ENCODE data around the gene OR2AK2. TPM values are rescaled to one million over a fixed set of nuclear protein-coding genes. Genes with fewer than 3 reads are reported as not detected.

Gene OR2AK2
- total and polyA plus RNA-seq, 2 donors (not counting 3 experiments of a cell fraction or from before 2014, with no cell fraction given), result not detected

DNA sequence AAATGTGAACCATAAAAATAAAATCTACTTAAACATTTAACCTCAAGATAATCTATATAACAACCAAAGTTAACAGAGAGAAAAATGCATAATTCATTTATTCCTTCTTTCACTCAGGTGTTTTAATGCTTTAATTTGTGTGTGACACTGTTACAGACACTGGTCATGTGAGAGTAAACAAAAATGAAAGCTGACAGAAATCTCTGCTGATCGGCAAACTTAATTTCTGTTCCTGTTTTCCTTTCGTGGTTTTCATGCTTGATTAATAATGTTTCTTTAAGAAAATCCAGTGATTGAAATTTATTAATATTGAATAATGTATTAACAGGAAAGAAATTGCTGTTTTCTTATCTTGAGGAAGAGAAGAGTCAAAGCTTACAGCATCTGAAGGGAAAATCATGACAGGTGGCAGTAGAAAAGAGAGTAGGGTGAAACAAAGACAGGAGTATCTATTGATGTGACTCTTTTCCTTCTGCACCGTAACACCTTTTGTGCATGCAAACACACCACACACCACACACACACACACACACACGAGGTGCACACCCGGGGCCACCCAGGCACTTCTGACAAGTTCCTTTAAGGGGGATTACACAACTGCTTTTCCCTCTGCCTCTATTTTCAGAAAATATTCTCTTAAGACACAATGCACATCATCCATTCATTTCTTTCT is 1.6 kb downstream of the OR2AK2 start:
- POLR2A ChIA-PET, result no interaction called here
- Histone ChIP-seq H3K9me3 (replicated peaks; ENCODE audit: control insufficient read depth, insufficient read depth, low read length) (peaks cover 4% of the 10 kb centered on the region), H3K36me3 (ENCODE audit: control insufficient read depth in 2 of 2, extremely low read depth in 1 of 2, insufficient read depth in 2 of 2, low read length in 2 of 2) (no peaks in the 10 kb centered on the region), H3K4me2 (ENCODE audit: insufficient read depth, low read length) (no peak overlapping the region), H3K79me2 (ENCODE audit: control insufficient read depth, insufficient read depth, low read length) (no peaks in the 10 kb centered on the region), H2AFZ (ENCODE audit: low read depth, low read length) (no peak overlapping the region), H3K27ac (ENCODE audit: insufficient read depth, low read depth, low read length) (no peak overlapping the region), H3K4me3 (replicated peaks in 1 of 3; ENCODE audit: insufficient read depth in 1 of 3, low read depth in 1 of 3, low read length in 3 of 3) (no peak overlapping the region), H3K27me3 (ENCODE audit: control insufficient read depth in 2 of 2, insufficient read depth in 2 of 2, low read length in 2 of 2) (no peaks in the 10 kb centered on the region), H3K9me1 (replicated peaks; ENCODE audit: control insufficient read depth, extremely low read depth, insufficient read depth, low read length) (no peaks in the 10 kb centered on the region), H3K4me1 (ENCODE audit: control insufficient read depth, extremely low read depth, insufficient read depth, low read length) (no peaks in the 10 kb centered on the region), H4K20me1 (replicated peaks; ENCODE audit: control insufficient read depth, extremely low read depth, insufficient read depth, low read length) (no peaks in the 10 kb centered on the region), H3K9ac (replicated peaks; ENCODE audit: extremely low read depth, insufficient read depth, low read length) (no peak overlapping the region)
- DNase-seq (ENCODE audit: low read depth, low spot score) (no peak), FAIRE-seq (no peak)
- BruUV-seq (replicated peaks), result no TSS peak
- TF ChIP-seq MAX (IDR thresholded peaks at IDR 0.05; ENCODE audit: insufficient read depth, insufficient read length), result no peak
- no peak for TF ChIP-seq FOS (IDR thresholded peaks at IDR 0.05; ENCODE audit: borderline replicate concordance, insufficient read depth, low read length)
- no peak for TF ChIP-seq POLR2A (IDR thresholded peaks at IDR 0.05; ENCODE audit: low read depth, low read length)
- no peak for TF ChIP-seq MYC (IDR thresholded peaks at IDR 0.05; ENCODE audit: low read depth, low read length)
- TF ChIP-seq EZH2 (IDR thresholded peaks at IDR 0.05; ENCODE audit: borderline replicate concordance, low read depth, low read length, severe bottlenecking), result no peak
- no peak for TF ChIP-seq POLR2AphosphoS5 (IDR thresholded peaks at IDR 0.05; ENCODE audit: insufficient read depth, low read depth, low read length)
- no peak for TF ChIP-seq JUN (IDR thresholded peaks at IDR 0.05; ENCODE audit: borderline replicate concordance, insufficient read depth, insufficient read length, low read depth)
- TF ChIP-seq, protein P1, sequence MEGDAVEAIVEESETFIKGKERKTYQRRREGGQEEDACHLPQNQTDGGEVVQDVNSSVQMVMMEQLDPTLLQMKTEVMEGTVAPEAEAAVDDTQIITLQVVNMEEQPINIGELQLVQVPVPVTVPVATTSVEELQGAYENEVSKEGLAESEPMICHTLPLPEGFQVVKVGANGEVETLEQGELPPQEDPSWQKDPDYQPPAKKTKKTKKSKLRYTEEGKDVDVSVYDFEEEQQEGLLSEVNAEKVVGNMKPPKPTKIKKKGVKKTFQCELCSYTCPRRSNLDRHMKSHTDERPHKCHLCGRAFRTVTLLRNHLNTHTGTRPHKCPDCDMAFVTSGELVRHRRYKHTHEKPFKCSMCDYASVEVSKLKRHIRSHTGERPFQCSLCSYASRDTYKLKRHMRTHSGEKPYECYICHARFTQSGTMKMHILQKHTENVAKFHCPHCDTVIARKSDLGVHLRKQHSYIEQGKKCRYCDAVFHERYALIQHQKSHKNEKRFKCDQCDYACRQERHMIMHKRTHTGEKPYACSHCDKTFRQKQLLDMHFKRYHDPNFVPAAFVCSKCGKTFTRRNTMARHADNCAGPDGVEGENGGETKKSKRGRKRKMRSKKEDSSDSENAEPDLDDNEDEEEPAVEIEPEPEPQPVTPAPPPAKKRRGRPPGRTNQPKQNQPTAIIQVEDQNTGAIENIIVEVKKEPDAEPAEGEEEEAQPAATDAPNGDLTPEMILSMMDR (IDR thresholded peaks at IDR 0.05; ENCODE audit: extremely low read depth in 1 of 2, insufficient read depth in 1 of 2, low read depth in 1 of 2, low read length in 2 of 2), result no peak
- intact Hi-C loops (cut with micrococcal nuclease), result no loop called here
- dilution Hi-C loops (cut with MboI; ENCODE audit: extremely low pct_ligation_motif_present, low sequenced_read_pairs), result no loop called here
- CTCF ChIA-PET, result no interaction called here

All from endothelial cell of umbilical vein (primary cell).